ENCODE results near the gene PAPSS1.

- TF ChIP-seq CTCF (IDR thresholded peaks at IDR 0.05) (no peak), POLR2A (IDR thresholded peaks at IDR 0.05) (no peak)
Measured at GRCh38 chr4:107630185-107630705, 89.8 kb downstream of the PAPSS1 start.

Data from thyroid gland (tissue), 4 donors.